ENCODE data around the gene PICALM. TPM values are rescaled to one million over a fixed set of nuclear protein-coding genes. Genes with fewer than 3 reads are reported as not detected.

The PICALM gene, protein sequence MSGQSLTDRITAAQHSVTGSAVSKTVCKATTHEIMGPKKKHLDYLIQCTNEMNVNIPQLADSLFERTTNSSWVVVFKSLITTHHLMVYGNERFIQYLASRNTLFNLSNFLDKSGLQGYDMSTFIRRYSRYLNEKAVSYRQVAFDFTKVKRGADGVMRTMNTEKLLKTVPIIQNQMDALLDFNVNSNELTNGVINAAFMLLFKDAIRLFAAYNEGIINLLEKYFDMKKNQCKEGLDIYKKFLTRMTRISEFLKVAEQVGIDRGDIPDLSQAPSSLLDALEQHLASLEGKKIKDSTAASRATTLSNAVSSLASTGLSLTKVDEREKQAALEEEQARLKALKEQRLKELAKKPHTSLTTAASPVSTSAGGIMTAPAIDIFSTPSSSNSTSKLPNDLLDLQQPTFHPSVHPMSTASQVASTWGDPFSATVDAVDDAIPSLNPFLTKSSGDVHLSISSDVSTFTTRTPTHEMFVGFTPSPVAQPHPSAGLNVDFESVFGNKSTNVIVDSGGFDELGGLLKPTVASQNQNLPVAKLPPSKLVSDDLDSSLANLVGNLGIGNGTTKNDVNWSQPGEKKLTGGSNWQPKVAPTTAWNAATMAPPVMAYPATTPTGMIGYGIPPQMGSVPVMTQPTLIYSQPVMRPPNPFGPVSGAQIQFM
- 231 and 566 TPM in 2 replicates for total RNA-seq (2014; rRNA removed; shearing (Covaris generic); ENCODE audit: low replicate concordance)

DNA sequence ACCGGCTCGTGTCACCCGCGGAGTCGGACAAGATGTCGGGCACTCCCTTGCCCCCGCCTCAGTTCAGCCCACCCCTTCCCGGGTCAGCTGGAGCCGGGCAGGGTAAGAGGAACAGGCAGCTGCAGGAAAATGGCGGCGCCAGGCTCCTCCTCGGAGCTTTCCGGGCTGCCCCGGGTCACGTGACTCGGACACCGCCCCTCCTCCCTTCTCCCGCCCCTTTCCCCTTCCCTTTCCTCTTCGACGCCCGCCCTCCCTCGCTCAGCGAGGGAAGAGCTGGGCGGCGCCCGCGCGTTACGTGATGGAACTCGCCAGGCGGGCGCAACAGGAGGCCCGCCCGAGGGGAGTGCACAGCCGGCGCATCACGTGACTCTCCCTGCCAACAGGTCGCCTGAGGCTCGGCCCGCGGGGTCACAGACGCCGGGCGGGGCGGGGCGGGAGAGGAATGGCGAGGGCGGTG is at the start of gene PICALM:
Gene PICALM, minus strand, starts transcription at position 134 of the 457 bp plus-strand sequence. CDS start 304 bp downstream, outside the sequence.
- peaks cover 40% of the 10 kb centered on the region for H4K20me1 ChIP-seq (ENCODE audit: insufficient read depth, low read depth, low read length)
- peaks cover 48% of the 10 kb centered on the region for H3K4me1 ChIP-seq (ENCODE audit: low read length)
- peak within 1 kb of the TSS; percentile 85 for H3K9ac ChIP-seq (ENCODE audit: low read length)
- H3K36me3 ChIP-seq (ENCODE audit: insufficient read depth, low read length) = no peaks in the 10 kb centered on the region
- H3K4me2 ChIP-seq (ENCODE audit: low read depth, low read length, poor library complexity, severe bottlenecking) = peak within 1 kb of the TSS; percentile 85
- no peaks in the 10 kb centered on the region for H3K9me3 ChIP-seq (ENCODE audit: low read length)
- DNase-seq = peak; percentile 100
- H3K4me3 ChIP-seq (ENCODE audit: low read length) = peak within 1 kb of the TSS; percentile 76
- H3K27ac ChIP-seq (ENCODE audit: low read length) = peak within 1 kb of the TSS; percentile 77
- no peaks in the 10 kb centered on the region for H3K27me3 ChIP-seq (ENCODE audit: low read length)
- H3K79me2 ChIP-seq (ENCODE audit: low read length) = peaks cover 48% of the 10 kb centered on the region
- no peaks in the 10 kb centered on the region; the same call in 1 of the 2 replicates for H3K9me2 ChIP-seq (replicated peaks; ENCODE audit: insufficient read depth, low read length)
- peak within 1 kb of the TSS; percentile 73 for H2AFZ ChIP-seq (ENCODE audit: low read length)

DNA sequence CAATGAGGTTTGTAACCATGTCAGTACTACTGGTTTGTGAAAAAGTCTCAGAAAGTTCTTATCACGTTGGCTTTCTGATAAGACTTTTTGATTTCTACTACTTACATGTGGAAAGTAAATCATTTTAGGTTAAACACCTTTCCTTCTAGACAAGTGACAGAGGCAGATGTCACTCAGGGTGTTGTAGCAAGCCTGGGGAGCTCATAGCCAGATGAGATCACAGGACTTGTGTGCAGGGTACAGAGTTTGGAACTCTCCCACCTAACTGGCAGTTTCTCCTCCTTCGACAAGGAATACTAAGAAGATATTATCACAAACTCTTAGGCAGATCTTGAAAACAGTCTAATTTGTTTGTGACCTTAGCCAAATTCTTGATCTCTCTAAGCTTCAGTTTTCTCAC is 49.4 kb upstream of the PICALM start:
- no peaks in the 10 kb centered on the region for H3K9me2 ChIP-seq (replicated peaks; ENCODE audit: insufficient read depth, low read length)
- 0 out of 2 replicates have a peak overlapping the region, but pooled peaks have one; percentile 6 for H2AFZ ChIP-seq (ENCODE audit: low read length)

GRCh38 chr11:86117712-86118063 is 48.8 kb upstream of the PICALM start:
- no peaks in the 10 kb centered on the region for H3K9me2 ChIP-seq (replicated peaks; ENCODE audit: insufficient read depth, low read length)
- 0 out of 2 replicates have a peak, but pooled peaks cover 3% of the 10 kb centered on the region for H3K4me1 ChIP-seq (ENCODE audit: low read length)
- H3K4me2 ChIP-seq (ENCODE audit: low read depth, low read length, poor library complexity, severe bottlenecking) = no peak overlapping the region
- H3K27ac ChIP-seq (ENCODE audit: low read length) = no peak overlapping the region
- DNase-seq = no peak
- no peaks in the 10 kb centered on the region for H3K36me3 ChIP-seq (ENCODE audit: insufficient read depth, low read length)
- H4K20me1 ChIP-seq (ENCODE audit: insufficient read depth, low read depth, low read length) = no peaks in the 10 kb centered on the region
- no peak overlapping the region for H3K9ac ChIP-seq (ENCODE audit: low read length)
- H3K4me3 ChIP-seq (ENCODE audit: low read length) = no peak overlapping the region
- H2AFZ ChIP-seq (ENCODE audit: low read length) = no peak overlapping the region
- H3K79me2 ChIP-seq (ENCODE audit: low read length) = no peaks in the 10 kb centered on the region
- no peaks in the 10 kb centered on the region for H3K27me3 ChIP-seq (ENCODE audit: low read length)
- no peaks in the 10 kb centered on the region for H3K9me3 ChIP-seq (ENCODE audit: low read length)

More for the DNA sequence above, 49.4 kb upstream of the PICALM start:
- Histone ChIP-seq H3K27ac (ENCODE audit: low read length) (no peak overlapping the region), H3K27me3 (ENCODE audit: low read length) (no peaks in the 10 kb centered on the region), H3K36me3 (ENCODE audit: insufficient read depth, low read length) (no peaks in the 10 kb centered on the region), H3K4me3 (ENCODE audit: low read length) (no peak overlapping the region), H3K4me1 (ENCODE audit: low read length) (0 out of 2 replicates have a peak, but pooled peaks cover 3% of the 10 kb centered on the region), H3K9ac (ENCODE audit: low read length) (no peak overlapping the region), H3K79me2 (ENCODE audit: low read length) (no peaks in the 10 kb centered on the region), H3K4me2 (ENCODE audit: low read depth, low read length, poor library complexity, severe bottlenecking) (no peak overlapping the region), H3K9me3 (ENCODE audit: low read length) (no peaks in the 10 kb centered on the region), H4K20me1 (ENCODE audit: insufficient read depth, low read depth, low read length) (no peaks in the 10 kb centered on the region)
- no peak for DNase-seq

- peaks cover 6% of the 10 kb centered on the region; the same call in 1 of the 2 replicates for H3K4me1 ChIP-seq (ENCODE audit: low read length)
- no peak overlapping the region for H2AFZ ChIP-seq (ENCODE audit: low read length)
- no peaks in the 10 kb centered on the region for H3K36me3 ChIP-seq (ENCODE audit: insufficient read depth, low read length)
- no peak overlapping the region for H3K4me3 ChIP-seq (ENCODE audit: low read length)
- no peaks in the 10 kb centered on the region for H3K9me2 ChIP-seq (replicated peaks; ENCODE audit: insufficient read depth, low read length)
- no peaks in the 10 kb centered on the region for H3K79me2 ChIP-seq (ENCODE audit: low read length)
- H3K9ac ChIP-seq (ENCODE audit: low read length) = no peak overlapping the region
- DNase-seq = no peak
- H4K20me1 ChIP-seq (ENCODE audit: insufficient read depth, low read depth, low read length) = no peaks in the 10 kb centered on the region
- H3K27ac ChIP-seq (ENCODE audit: low read length) = no peak overlapping the region
- H3K27me3 ChIP-seq (ENCODE audit: low read length) = no peaks in the 10 kb centered on the region
- H3K9me3 ChIP-seq (ENCODE audit: low read length) = no peaks in the 10 kb centered on the region
- no peak overlapping the region for H3K4me2 ChIP-seq (ENCODE audit: low read depth, low read length, poor library complexity, severe bottlenecking)
Measured at GRCh38 chr11:86117001-86117711, 48.3 kb upstream of the PICALM start.

DNA sequence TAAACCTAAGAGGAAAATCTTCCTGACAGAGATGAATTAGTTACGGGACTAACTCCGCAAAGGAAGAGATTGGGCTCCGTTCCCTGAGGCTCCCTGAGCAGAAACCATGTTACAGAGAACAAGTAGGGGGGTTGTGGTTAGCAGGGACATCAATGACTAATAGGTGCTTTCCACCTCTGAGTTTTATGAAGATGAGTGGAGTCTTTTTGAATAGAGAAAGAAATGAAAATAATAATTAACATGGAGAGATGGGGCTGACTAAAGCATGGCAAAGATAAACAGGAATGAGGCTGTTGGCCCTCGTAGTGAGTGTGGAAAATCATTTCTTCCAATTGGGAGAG is 47.5 kb upstream of the PICALM start:
- H3K4me2 ChIP-seq (ENCODE audit: low read depth, low read length, poor library complexity, severe bottlenecking) = no peak overlapping the region

GRCh38 chr11:86115542-86116385 is 46.9 kb upstream of the PICALM start:
- H4K20me1 ChIP-seq (ENCODE audit: insufficient read depth, low read depth, low read length) = no peaks in the 10 kb centered on the region
- no peak overlapping the region for H3K27ac ChIP-seq (ENCODE audit: low read length)
- H3K79me2 ChIP-seq (ENCODE audit: low read length) = no peaks in the 10 kb centered on the region
- DNase-seq = no peak
- H3K36me3 ChIP-seq (ENCODE audit: insufficient read depth, low read length) = no peaks in the 10 kb centered on the region
- H3K27me3 ChIP-seq (ENCODE audit: low read length) = no peaks in the 10 kb centered on the region
- no peaks in the 10 kb centered on the region for H3K9me2 ChIP-seq (replicated peaks; ENCODE audit: insufficient read depth, low read length)
- H3K9me3 ChIP-seq (ENCODE audit: low read length) = no peaks in the 10 kb centered on the region
- no peak overlapping the region for H3K4me2 ChIP-seq (ENCODE audit: low read depth, low read length, poor library complexity, severe bottlenecking)
- H3K4me3 ChIP-seq (ENCODE audit: low read length) = no peak overlapping the region
- peak overlapping the region; percentile 37; the same call in 1 of the 2 replicates for H2AFZ ChIP-seq (ENCODE audit: low read length)
- peaks cover 7% of the 10 kb centered on the region; the same call in 1 of the 2 replicates for H3K4me1 ChIP-seq (ENCODE audit: low read length)
- no peak overlapping the region for H3K9ac ChIP-seq (ENCODE audit: low read length)

More for the DNA sequence above, 47.5 kb upstream of the PICALM start:
- no peak overlapping the region for H3K27ac ChIP-seq (ENCODE audit: low read length)
- H3K9me3 ChIP-seq (ENCODE audit: low read length) = no peaks in the 10 kb centered on the region
- no peak for DNase-seq
- no peaks in the 10 kb centered on the region for H4K20me1 ChIP-seq (ENCODE audit: insufficient read depth, low read depth, low read length)
- no peaks in the 10 kb centered on the region for H3K27me3 ChIP-seq (ENCODE audit: low read length)
- H2AFZ ChIP-seq (ENCODE audit: low read length) = peak overlapping the region; percentile 37; the same call in 1 of the 2 replicates
- no peaks in the 10 kb centered on the region for H3K79me2 ChIP-seq (ENCODE audit: low read length)
- H3K9me2 ChIP-seq (replicated peaks; ENCODE audit: insufficient read depth, low read length) = no peaks in the 10 kb centered on the region
- no peak overlapping the region for H3K4me3 ChIP-seq (ENCODE audit: low read length)
- no peak overlapping the region for H3K9ac ChIP-seq (ENCODE audit: low read length)
- no peaks in the 10 kb centered on the region for H3K36me3 ChIP-seq (ENCODE audit: insufficient read depth, low read length)
- peaks cover 7% of the 10 kb centered on the region; the same call in 1 of the 2 replicates for H3K4me1 ChIP-seq (ENCODE audit: low read length)

DNA sequence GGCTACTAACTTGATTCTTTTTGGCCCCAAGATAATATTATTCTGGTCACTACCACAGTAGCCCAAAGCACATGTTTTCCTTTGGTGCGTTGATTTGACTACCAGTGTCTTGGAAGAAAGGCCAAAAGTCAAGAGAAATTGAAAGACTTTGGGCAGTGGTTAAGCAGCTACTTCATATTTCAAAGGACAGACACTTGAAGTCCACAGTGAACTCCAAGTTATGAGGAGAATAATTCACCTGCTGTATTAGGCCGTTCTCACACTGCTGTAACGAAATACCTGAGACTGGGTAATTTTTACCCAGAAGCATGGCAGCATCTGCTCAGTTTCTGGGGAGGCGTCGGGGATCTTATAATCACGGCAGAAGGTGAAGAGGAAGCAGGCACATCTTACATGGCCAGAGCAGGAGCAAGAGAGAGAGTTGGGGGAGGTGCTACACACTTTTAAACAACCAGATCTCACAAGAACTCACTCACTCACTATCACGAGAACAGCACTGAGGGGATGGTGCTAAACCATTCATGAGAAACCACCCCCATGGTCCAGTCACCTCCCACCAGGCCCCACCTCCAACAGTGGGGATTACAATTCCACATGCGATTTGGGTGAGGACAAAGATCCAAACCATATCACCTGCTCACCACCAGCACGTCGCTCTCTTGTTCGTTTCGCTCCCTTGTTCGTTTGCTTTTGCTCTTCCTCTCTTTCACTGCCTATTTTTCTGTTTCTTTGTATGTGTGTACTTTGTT is 40.2 kb upstream of the PICALM start:
- Histone ChIP-seq H3K4me2 (ENCODE audit: low read depth, low read length, poor library complexity, severe bottlenecking) (no peak overlapping the region), H3K27me3 (ENCODE audit: low read length) (no peaks in the 10 kb centered on the region), H4K20me1 (ENCODE audit: insufficient read depth, low read depth, low read length) (no peaks in the 10 kb centered on the region), H3K4me3 (ENCODE audit: low read length) (no peak overlapping the region), H3K9me2 (replicated peaks; ENCODE audit: insufficient read depth, low read length) (no peaks in the 10 kb centered on the region), H3K27ac (ENCODE audit: low read length) (no peak overlapping the region), H3K9me3 (ENCODE audit: low read length) (no peaks in the 10 kb centered on the region), H3K79me2 (ENCODE audit: low read length) (no peaks in the 10 kb centered on the region), H2AFZ (ENCODE audit: low read length) (peak overlapping the region; percentile 24; the same call in 1 of the 2 replicates), H3K4me1 (ENCODE audit: low read length) (peaks cover 17% of the 10 kb centered on the region), H3K36me3 (ENCODE audit: insufficient read depth, low read length) (no peaks in the 10 kb centered on the region), H3K9ac (ENCODE audit: low read length) (no peak overlapping the region)
- no peak for DNase-seq

Data from Karpas-422 (cell line).